HEK293T (cell line): ENCODE results near the gene BTNL8.

Experiments
- BHLHE40 ChIP-seq: fragments of 450-650 bp; IDR thresholded peaks from 2 replicates; pipeline ENCODE4 v1.6.1; 2016; ENCODE audit warnings: mild to moderate bottlenecking, moderate library complexity, borderline replicate concordance
- CTBP1 ChIP-seq: fragments of 450-650 bp; IDR thresholded peaks from 2 replicates; pipeline ENCODE4 v1.6.1; 2016; ENCODE audit warnings: borderline replicate concordance
- FOXA1 ChIP-seq: fragments of 450-650 bp; IDR thresholded peaks from 2 replicates; pipeline ENCODE4 v1.6.1; 2016; ENCODE audit warnings: mild to moderate bottlenecking
- FOXM1 ChIP-seq: fragments of 450-650 bp; IDR thresholded peaks from 2 replicates; pipeline ENCODE4 v1.6.1; 2017; ENCODE audit warnings: mild to moderate bottlenecking, borderline replicate concordance
- HDGF ChIP-seq: fragments of 450-650 bp; IDR thresholded peaks from 2 replicates; pipeline ENCODE4 v1.6.1; 2017; ENCODE audit warnings: antibody characterized with exemption, borderline replicate concordance
- PKNOX1 ChIP-seq: fragments of 450-650 bp; IDR thresholded peaks from 2 replicates; pipeline ENCODE4 v1.6.1; 2016
- SP1 ChIP-seq: fragments of 450-650 bp; IDR thresholded peaks from 2 replicates; pipeline ENCODE4 v1.6.1; 2017
- SUZ12 ChIP-seq: fragments of 450-650 bp; IDR thresholded peaks from 2 replicates; pipeline ENCODE4 v1.6.1; 2016; ENCODE audit warnings: mild to moderate bottlenecking
- TARDBP ChIP-seq: fragments of 450-650 bp; IDR thresholded peaks from 2 replicates; pipeline ENCODE4 v1.6.1; 2016

GRCh38 chr5:180970875-180971274 lies 71.9 kb downstream of the BTNL8 start:
- TF ChIP-seq FOXM1 (no peak), CTBP1 (no peak), HDGF (no peak), SP1 (no peak), FOXA1 (no peak), SUZ12 (no peak), BHLHE40 (no peak), TARDBP (no peak), PKNOX1 (no peak)
